B cell (primary cell): ENCODE results near the gene PLEKHM1.
"Not testable (repeated sequence)": the region's sequence is repeated elsewhere in the genome, so short reads cannot be mapped to it uniquely, and the experiment has no call there.

Experiments used
- EZH2 ChIP-seq: IDR thresholded peaks from 2 replicates; pipeline ENCODE4 v1.6.1; 2012; ENCODE audit warnings: borderline replicate concordance, low read depth, mild to moderate bottlenecking, moderate library complexity, low read length; ENCODE audit not compliant: insufficient read depth, poor library complexity, severe bottlenecking
- TF ChIP-seq, protein P1 (sequence below): fragments of 200-600 bp; IDR thresholded peaks from one replicate; pipeline ENCODE4 v1.8.0; 2022; ENCODE audit warnings: antibody characterized with exemption, mild to moderate bottlenecking

DNA sequence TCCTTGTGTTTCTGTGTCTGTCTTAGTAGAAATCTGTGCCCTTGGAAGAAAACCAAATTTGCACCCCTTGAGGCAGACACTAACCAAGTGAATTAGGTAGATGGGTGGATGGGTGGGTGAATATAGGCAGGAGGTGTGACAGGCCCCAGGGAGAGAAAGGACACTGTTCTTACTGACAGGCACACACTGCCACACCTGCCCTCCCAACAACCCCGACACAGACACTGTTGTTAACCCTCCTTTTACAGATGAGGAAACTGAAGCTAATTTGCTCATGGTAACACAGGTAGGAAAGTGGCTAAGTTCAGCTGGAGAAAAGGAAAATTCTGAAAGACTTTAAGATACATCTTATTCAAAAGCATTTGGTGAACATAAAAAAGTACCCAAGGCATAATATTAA, 42.0 kb downstream of the PLEKHM1 start:
- TF ChIP-seq, protein P1, sequence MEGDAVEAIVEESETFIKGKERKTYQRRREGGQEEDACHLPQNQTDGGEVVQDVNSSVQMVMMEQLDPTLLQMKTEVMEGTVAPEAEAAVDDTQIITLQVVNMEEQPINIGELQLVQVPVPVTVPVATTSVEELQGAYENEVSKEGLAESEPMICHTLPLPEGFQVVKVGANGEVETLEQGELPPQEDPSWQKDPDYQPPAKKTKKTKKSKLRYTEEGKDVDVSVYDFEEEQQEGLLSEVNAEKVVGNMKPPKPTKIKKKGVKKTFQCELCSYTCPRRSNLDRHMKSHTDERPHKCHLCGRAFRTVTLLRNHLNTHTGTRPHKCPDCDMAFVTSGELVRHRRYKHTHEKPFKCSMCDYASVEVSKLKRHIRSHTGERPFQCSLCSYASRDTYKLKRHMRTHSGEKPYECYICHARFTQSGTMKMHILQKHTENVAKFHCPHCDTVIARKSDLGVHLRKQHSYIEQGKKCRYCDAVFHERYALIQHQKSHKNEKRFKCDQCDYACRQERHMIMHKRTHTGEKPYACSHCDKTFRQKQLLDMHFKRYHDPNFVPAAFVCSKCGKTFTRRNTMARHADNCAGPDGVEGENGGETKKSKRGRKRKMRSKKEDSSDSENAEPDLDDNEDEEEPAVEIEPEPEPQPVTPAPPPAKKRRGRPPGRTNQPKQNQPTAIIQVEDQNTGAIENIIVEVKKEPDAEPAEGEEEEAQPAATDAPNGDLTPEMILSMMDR = not testable (repeated sequence)
- TF ChIP-seq EZH2 = not testable (repeated sequence)
